Loucy (cell line): ENCODE data around the gene KCNQ5.

Experiments used
- CTCF ChIP-seq: fragments of 200-600 bp; sonication (generic); conservative IDR thresholded peaks from 2 replicates; pipeline ENCODE4 v1.5.1; 2014; ENCODE audit warnings: mild to moderate bottlenecking, antibody characterized with exemption, low read length
- EZH2phosphoT487 ChIP-seq: fragments of 200-600 bp; IDR thresholded peaks from 2 replicates; pipeline ENCODE4 v1.6.1; 2018; ENCODE audit warnings: antibody characterized with exemption, mild to moderate bottlenecking, moderate library complexity, borderline replicate concordance

GRCh38 chr6:73242001-73242400 lies 620.1 kb downstream of the KCNQ5 start:
- TF ChIP-seq CTCF = no peak
- TF ChIP-seq EZH2phosphoT487 = no peak
